VCaP (cell line): Measurements from ENCODE around the gene NDUFV2.
A peak's percentile ranks its signal among the peaks of the same experiment; 100 is the strongest.

Experiments
- H3K27ac ChIP-seq: fragments of 450-650 bp; 2 replicates; pipeline ENCODE4 v1.5.1; 2017
- TF ChIP-seq, protein P1 (sequence below): fragments of 450-650 bp; conservative IDR thresholded peaks from 2 replicates; pipeline ENCODE4 v1.5.1; 2017; ENCODE audit warnings: mild to moderate bottlenecking, moderate library complexity

The NDUFV2 gene

DNA sequence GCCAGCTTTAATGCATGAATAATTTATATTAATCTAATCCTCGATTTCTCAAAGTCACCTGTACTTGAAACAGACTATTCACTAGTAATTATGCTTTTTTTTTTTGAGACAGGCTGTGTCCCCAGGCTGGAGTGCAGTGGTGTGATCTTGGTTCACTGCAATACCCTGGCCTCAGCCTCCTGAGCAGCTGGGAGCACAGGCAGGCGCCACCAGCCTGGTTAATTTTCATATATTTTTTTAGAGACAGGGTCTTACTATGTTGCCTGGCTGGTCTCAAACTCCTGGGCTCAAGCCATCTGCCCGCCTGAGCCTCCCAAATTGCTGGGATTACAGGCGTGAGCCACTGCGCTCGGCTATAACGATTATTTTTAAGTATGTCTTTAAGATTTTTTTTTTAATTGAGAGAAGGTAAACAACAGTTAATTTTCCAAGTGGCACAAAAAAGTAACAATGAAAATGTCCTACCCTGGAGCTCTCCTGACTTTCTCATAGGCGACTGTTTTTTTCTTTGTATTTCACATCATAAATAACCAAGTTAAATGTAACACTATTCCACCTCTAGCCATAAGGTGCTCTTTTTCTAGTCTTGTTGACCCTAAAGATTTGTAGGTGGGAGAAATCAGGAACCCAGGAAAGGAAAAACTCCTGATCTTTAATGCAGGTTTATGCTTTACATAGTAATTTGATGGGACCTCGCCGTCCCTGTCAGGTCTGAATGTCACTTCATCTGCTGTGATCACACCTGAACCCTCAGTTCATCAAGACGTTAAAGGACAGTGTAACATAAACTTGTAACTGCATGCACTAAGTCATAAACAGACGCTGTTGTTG lies 32.8 kb downstream of the NDUFV2 start:
- TF ChIP-seq, protein P1, sequence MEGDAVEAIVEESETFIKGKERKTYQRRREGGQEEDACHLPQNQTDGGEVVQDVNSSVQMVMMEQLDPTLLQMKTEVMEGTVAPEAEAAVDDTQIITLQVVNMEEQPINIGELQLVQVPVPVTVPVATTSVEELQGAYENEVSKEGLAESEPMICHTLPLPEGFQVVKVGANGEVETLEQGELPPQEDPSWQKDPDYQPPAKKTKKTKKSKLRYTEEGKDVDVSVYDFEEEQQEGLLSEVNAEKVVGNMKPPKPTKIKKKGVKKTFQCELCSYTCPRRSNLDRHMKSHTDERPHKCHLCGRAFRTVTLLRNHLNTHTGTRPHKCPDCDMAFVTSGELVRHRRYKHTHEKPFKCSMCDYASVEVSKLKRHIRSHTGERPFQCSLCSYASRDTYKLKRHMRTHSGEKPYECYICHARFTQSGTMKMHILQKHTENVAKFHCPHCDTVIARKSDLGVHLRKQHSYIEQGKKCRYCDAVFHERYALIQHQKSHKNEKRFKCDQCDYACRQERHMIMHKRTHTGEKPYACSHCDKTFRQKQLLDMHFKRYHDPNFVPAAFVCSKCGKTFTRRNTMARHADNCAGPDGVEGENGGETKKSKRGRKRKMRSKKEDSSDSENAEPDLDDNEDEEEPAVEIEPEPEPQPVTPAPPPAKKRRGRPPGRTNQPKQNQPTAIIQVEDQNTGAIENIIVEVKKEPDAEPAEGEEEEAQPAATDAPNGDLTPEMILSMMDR = no peak
- peak overlapping the region; percentile 92 for H3K27ac ChIP-seq

DNA sequence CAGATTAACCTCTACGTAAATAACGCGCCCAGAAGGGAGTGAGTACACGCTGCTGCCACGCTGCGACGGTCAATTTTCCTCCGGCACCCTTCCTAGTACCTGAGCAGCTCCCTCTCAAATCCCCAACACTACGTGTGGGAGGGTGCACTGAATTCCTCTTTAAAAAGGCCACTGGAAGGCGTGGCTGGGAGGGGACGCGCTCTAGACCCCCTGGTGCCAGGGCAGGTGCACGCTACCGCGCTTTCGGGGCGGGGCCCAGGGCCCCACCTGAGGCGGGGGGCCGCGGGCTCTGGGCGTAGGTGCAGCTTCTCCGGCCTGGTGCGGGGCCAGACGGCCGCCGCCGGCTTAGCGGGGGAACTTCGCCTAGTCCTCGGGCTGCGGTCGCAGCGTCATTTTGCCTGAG lies 33.4 kb downstream of the NDUFV2 start:
- TF ChIP-seq, protein P1 = no peak
- H3K27ac ChIP-seq = peak overlapping the region; percentile 92

DNA sequence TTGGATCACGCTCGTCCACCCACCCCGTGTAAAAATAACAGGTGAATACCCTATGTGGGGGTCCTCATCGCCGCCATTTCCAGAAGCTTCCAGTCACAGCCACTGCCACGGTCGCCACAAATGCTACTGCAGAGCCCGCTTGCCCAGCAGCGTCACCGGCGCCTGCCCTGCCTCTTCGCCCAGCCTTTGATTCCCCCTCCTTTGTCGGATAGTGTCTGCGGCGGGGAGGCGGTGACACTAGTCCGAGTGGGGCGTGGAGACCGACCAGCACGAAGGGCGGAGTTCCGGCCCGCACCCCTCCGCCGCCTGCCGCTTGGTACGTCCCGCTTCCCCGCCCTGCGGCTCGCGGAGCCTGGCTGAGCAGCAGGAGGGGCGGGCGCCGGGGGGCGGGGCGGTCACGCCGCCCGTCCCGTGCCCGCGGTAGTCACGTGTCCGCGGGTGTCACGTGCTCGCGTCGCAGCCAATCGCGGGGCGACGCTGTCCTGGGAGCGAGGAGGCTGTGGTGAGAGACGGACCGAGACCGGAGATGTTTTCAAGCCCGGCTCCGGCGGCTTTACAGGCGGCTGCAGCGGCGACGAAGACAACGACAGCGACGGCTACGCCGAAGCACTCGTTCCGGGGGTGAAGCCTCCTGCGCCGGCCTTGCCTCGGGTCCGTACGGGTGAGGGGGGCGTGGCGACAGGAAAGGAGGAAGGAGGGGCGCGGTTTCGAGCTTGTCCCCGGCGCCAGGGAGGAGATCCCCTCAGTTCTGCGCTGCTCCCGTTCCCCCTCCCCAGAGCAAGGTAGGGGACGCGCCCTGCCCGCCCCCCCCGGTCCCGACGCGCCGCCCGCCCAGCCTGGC lies 34.0 kb downstream of the NDUFV2 start, which contains the start of gene ANKRD12:
Gene ANKRD12 (plus strand): TSS at position 467 of the 841 bp plus-strand sequence. CDS start 45,652 bp downstream, outside the sequence.
- TF ChIP-seq, protein P1 = no peak
- peak within 1 kb of the TSS; percentile 92 for H3K27ac ChIP-seq

DNA sequence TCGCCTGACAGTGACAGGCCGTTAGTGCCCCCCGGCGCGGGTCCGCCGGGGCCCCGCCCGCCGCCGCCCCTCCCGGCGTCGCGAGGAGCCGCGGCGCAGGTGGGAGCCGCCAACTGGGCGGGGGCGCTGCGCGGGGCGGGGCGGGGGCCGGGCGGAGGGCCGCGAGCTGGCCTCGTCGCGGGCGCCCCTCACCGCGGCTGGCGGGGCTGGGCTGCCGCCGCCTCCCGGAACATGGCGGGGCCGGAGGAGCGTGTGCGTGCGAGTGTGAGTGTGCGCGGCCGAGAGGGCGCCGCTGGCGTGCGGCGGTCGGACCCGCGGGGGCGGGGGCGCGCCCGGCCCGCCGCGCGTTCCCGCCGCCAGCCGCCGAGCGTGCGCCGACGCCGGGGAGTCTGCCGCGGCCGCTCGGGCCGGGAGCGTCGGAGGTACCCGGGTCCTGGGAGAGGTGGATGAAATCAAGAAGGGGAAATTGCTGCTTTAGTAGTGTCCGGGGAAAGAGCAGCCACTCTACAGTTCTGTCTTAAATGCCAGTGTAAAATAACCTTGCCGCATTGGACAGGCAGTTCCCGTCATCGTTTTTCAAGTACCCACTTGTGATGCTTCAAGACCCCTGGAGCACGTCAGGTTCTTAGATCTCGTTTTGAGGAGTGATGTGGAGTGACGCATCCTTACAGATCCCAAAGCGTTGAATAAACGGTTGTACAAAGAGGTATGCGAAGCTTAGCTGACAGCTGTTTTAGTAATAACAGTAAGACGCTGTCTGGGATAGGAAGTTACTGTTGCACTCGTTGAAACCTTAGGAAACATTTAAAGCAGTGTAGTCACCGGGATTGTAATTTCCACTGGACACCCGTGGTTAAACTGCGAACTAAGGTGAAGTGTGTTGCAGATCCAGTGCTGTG lies 34.9 kb downstream of the NDUFV2 start:
- TF ChIP-seq, protein P1 = no peak
- peak overlapping the region; percentile 92 for H3K27ac ChIP-seq

DNA sequence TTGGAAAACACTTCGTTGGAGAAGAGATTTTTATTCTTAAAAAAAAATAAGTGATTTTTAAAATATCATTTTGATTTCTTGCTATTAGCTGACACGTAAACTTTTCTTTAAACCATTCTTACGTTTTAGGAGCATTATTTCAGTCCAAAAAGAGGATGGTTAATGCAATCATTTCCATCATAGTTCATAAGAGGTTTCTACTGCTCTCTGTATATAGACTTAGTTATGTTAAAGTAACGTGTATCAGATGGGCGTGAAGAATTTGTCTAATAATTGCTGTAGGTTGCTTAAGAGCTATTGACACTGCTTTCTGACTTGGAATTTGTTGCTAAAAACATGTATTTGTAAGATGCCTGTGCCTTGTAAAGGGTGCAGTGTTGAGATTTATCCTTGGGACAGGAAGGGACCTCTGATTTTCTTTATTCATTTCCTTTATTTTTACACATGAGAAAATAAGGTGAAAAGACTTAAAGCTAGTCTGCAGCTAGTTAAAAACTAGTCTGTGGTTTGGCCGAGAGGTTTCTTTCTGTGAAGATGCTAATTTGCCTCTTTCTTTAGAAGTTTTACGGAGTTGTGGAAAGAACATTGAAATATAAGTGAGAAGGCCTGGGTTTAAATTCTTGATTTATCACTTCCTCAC lies 37.0 kb downstream of the NDUFV2 start:
- peak overlapping the region; percentile 92 for H3K27ac ChIP-seq
- TF ChIP-seq, protein P1 = no peak

DNA sequence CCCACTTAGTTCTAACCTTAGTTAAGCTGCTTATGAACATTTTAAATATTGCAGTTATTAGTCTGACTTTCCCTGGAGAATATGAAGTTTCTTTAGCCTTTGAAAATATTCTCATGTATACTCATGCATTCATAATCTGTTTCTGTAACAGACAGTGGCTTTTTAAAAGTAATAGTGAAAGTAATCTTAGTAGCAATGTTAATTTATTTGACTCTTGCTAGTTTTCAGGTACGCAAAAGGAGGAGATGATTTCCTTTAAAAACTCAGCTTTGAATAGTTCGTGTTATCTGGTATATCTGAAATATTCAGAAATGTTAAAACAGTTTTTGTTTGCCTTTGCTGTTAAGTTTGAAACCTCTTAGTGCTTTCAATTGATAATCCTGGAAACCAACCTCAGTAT lies 37.9 kb downstream of the NDUFV2 start:
- H3K27ac ChIP-seq = peak overlapping the region; percentile 92
- TF ChIP-seq, protein P1 = no peak
